GM18861 (cell line): ENCODE results near the gene BMAL1.

Experiments used
- ATAC-seq: cut with Tn5 transposase; IDR thresholded peaks from one replicate; pipeline ENCODE4 v1.9.1; 2021; ENCODE audit not compliant: unreplicated experiment

The BMAL1 gene

GRCh38 chr11:13338427-13339069, 61.0 kb downstream of the BMAL1 start:
- no peak for ATAC-seq

GRCh38 chr11:13339195-13340153, 61.9 kb downstream of the BMAL1 start:
- ATAC-seq, result no peak

DNA sequence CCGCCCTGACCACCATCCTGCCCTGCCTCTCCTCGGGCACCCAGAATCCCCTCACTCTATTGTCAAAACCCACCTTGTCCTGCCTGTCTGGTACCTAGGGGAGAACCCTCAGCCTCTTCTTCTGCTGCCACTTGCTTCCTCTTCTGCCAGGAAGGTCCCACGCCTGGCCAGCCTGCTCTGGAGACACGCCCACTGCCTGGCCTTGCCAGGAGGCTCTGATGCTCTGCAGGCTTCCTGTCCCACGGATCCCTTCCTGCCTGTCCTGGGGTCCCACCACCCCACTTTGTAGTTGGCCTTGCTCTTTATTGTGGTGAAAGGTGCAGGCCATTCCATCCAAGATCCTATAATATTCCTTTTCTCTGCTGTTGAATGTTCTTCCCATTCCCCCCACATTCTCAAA, 63.4 kb downstream of the BMAL1 start:
- ATAC-seq, result no peak

DNA sequence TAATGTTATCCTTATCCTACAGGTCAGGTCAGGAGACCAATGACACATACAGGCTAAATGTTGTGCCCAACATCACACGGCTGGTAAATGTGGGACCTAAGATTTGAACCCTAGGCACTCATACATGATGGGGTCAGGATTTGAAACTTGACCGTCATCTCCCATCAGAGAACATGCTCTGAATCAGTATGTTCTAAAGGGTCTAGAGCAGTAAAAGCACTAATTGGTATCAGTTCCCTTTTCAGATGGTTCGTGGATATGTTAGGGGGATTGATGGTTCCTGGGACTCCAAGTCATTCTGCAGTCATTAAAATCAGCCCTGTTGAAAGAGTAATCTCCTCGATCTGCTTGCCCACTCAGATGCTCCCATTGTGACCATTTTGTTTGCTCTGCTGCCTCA, 65.5 kb downstream of the BMAL1 start:
- ATAC-seq, result peak; percentile 64

- ATAC-seq, result peak; percentile 41
These were observed 66.5 kb downstream of the BMAL1 start for GRCh38 chr11:13343931-13344717.

- ATAC-seq, result no peak
These were observed 67.2 kb downstream of the BMAL1 start for GRCh38 chr11:13344818-13345217.

- no peak for ATAC-seq
These were observed 68.9 kb downstream of the BMAL1 start for GRCh38 chr11:13346470-13346869.

- no peak for ATAC-seq
These were observed 70.3 kb downstream of the BMAL1 start for GRCh38 chr11:13347901-13348300.

- no peak for ATAC-seq
These were observed 70.7 kb downstream of the BMAL1 start for GRCh38 chr11:13348305-13348704.

GRCh38 chr11:13349046-13349445, 71.5 kb downstream of the BMAL1 start:
- ATAC-seq, result no peak

DNA sequence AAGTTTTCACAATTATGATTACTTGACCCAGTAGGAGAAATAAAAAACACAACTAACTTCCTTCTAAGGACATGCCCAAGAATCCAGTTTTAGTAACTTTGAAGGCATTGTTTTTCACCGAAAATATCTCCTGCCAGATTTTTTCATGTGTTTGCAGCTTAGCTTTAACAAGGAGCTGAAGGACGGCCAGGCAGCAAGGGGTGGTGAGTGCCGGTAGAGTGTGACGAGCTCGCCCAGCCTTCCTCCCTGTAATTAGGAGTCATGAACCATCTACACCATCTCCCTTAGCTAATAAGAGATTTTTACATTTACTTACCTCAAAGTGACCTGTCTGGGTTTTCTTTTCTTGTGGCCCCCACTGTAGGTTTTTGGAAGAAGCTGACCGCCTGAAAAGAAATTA, 72.0 kb downstream of the BMAL1 start:
- no peak for ATAC-seq

DNA sequence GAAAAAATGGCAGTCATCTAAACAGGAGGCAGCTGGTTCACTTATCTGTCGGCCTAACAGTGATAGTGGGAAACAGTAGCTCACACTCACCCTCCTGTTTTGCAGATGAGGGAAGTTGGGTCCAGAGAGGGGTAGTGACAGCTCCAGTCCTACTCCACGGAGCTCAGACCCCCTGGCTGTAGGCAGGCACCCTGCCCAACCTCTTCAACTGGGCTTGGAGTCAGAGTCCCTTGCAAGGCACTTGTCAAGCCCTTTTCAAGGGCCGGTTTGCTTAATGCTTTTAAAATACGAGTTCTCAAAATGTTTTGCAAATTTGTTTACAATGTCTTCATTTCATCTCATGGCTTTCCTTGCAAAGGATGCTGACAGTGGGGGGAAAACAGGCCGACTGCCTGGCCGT, 75.1 kb downstream of the BMAL1 start:
- ATAC-seq, result no peak

GRCh38 chr11:13354335-13354734, 76.7 kb downstream of the BMAL1 start:
- ATAC-seq, result no peak

DNA sequence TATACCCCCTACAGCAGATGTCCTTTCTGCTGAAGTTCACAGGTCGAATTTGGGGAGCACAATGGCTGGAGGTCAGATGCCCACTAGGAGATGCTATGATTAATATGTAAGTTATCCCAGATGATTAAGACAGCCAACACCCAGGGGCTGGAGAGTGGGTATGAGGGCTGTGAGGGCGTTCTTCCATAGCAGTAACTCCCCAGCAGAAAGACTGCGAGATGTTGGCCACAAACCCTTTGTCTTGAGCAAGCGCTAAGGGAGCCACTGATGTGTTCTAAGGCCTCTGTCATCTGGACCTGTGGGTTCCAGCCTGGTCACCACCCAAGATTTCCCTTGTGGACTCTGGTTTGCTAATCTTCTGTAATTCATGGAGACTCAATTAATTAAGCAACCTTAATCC, 77.6 kb downstream of the BMAL1 start:
- ATAC-seq, result no peak

DNA sequence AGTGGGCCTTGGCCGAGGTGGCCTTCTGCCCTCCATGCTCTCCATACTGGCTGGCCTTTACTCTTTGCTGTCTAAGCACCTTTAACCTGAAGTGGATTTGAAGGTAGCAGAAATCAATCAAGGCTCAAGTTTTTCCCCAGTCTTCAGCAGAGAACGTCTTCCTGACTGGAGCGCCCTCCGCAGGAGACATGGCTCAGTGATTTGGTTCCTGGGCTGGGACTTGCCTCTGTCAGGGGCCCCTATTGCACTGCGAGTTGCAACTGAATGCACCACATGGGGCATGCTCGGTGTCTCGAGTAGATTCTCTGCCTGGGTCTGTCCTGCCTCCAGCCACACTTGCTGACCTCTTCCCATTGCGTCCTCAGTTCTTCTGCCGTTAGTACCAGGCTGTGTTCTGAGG, 79.6 kb downstream of the BMAL1 start:
- ATAC-seq, result no peak

- ATAC-seq, result no peak
These were observed 81.1 kb downstream of the BMAL1 start for GRCh38 chr11:13358596-13359270.

DNA sequence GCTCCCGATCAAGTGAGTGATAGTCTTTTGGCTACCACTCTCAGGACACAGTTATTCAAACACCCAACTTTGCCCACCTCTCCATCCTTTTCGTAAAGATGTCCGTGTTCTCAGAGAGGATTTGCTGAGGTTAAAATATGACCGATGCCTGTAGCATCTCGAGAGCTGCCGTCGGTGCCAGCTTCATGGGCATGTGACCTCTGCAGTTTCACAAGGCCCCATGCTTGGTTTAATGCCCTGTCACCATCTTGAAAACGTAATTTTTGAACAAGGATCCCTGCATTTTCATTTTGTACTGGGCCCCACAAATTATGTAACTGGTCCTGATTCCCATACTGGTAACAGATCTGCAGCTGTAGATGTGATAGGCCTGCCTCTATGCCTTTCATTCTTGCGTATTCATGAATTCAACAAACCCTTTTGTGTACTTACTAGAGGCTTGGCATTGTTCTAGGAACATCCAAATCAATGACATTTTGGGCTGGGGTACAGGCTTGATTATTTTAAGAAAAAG, 85.1 kb downstream of the BMAL1 start:
- ATAC-seq, result no peak

DNA sequence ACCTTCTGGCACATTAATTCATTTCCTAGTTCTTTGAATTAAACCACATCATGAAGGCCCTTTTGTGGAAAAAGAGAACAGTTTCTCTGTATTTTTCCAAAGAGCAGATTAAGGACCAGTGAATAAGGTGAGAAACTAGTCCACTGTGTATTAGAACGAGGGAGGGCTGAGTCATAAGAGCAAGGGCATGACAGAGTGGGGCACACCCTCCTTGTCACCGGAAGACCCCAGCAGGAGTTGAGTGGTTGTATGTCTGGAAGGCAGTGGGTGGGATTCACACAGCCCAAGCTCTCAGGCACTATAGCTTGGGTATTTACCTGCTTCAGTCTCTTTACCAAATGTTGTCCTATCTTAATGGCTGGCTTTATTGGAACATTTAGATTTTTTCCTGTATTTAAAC, 86.8 kb downstream of the BMAL1 start:
- no peak for ATAC-seq

GRCh38 chr11:13366266-13367026, 88.9 kb downstream of the BMAL1 start:
- ATAC-seq, result no peak

GRCh38 chr11:13367115-13367514, 89.5 kb downstream of the BMAL1 start:
- ATAC-seq, result no peak
